HEK293 (cell line): ENCODE measurements around the gene KIAA1191.

Experiments
- CTCF ChIA-PET: fragments of 350-600 bp; formaldehyde crosslinking; extraction: SDS; loops from one replicate; lab custom pipeline; 2021; ENCODE audit warnings: antibody characterized with exemption; lab: Yijun Ruan, JAX
- POLR2A ChIA-PET: fragments of 300-600 bp; formaldehyde crosslinking; extraction: SDS; loops from one replicate; lab custom pipeline; 2020; ENCODE audit warnings: antibody characterized with exemption, inconsistent platforms; lab: Yijun Ruan, JAX
- H3K27ac ChIP-seq: fragments of 200-500 bp; sonication (Bioruptor generic); 2 replicates; pipeline ENCODE4 v1.5.1; 2014; ENCODE audit warnings: low read depth, low read length, control low read depth, inconsistent platforms; ENCODE audit errors: extremely low read depth
- H3K36me3 ChIP-seq, 2 experiments: fragments of 200-500 bp in 1 of 2; sonication (Bioruptor generic) in 1 of 2; 1 replicate in 1 of 2; 2 replicates in 1 of 2; pipeline ENCODE4 v1.5.1; 2014 to 2017; ENCODE audit warnings: inconsistent platforms in 2 of 2, low read length in 2 of 2; ENCODE audit not compliant: control insufficient read depth in 2 of 2, insufficient read depth in 1 of 2
- H3K4me1 ChIP-seq: fragments of 200-500 bp; sonication (Bioruptor generic); 2 replicates; pipeline ENCODE4 v1.5.1; 2014; ENCODE audit warnings: mild to moderate bottlenecking, low read length, inconsistent platforms; ENCODE audit not compliant: control insufficient read depth, insufficient read depth
- H3K4me3 ChIP-seq: 2 replicates; pipeline ENCODE4 v1.5.1; 2011; ENCODE audit warnings: low read depth, mild to moderate bottlenecking, control low read depth, low read length, moderate library complexity
- H3K9me3 ChIP-seq: fragments of 200-500 bp; sonication (Bioruptor generic); 2 replicates; pipeline ENCODE4 v1.5.1; 2014; ENCODE audit warnings: low read depth, low read length, inconsistent platforms; ENCODE audit not compliant: control insufficient read depth, insufficient read depth
- HOXD13 ChIP-seq: sonication (generic); formaldehyde crosslinking; IDR thresholded peaks from 2 replicates; pipeline ENCODE4 v1.8.0; 2022; ENCODE audit warnings: missing genetic modification reagents, borderline replicate concordance
- MYNN ChIP-seq: fragments of 450-650 bp; formaldehyde crosslinking; IDR thresholded peaks from 2 replicates; pipeline ENCODE4 v1.5.1; 2016; ENCODE audit warnings: missing biosample characterization, missing genetic modification characterization, borderline replicate concordance
- MZF1 ChIP-seq: fragments of 450-650 bp; formaldehyde crosslinking; IDR thresholded peaks from 2 replicates; pipeline ENCODE4 v1.5.1; 2017; ENCODE audit warnings: missing biosample characterization, missing genetic modification characterization, borderline replicate concordance
- SP7 ChIP-seq: fragments of 450-650 bp; formaldehyde crosslinking; IDR thresholded peaks from 2 replicates; pipeline ENCODE4 v1.5.1; 2016; ENCODE audit warnings: missing biosample characterization, missing genetic modification characterization
- ZBTB7A ChIP-seq: fragments of 450-650 bp; formaldehyde crosslinking; IDR thresholded peaks from 2 replicates; pipeline ENCODE4 v1.5.1; 2016; ENCODE audit warnings: low read depth, missing biosample characterization, missing genetic modification characterization
- ZIC2 ChIP-seq: fragments of 450-650 bp; formaldehyde crosslinking; IDR thresholded peaks from 2 replicates; pipeline ENCODE4 v1.5.1; 2016; ENCODE audit warnings: missing biosample characterization, missing genetic modification characterization
- ZNF140 ChIP-seq: fragments of 450-650 bp; formaldehyde crosslinking; IDR thresholded peaks from 2 replicates; pipeline ENCODE4 v1.5.1; 2016; ENCODE audit warnings: missing biosample characterization, missing genetic modification characterization
- ZNF157 ChIP-seq: fragments of 450-650 bp; formaldehyde crosslinking; IDR thresholded peaks from 2 replicates; pipeline ENCODE4 v1.5.1; 2016; ENCODE audit warnings: missing biosample characterization, missing genetic modification characterization
- ZNF175 ChIP-seq: fragments of 450-650 bp; formaldehyde crosslinking; IDR thresholded peaks from 2 replicates; pipeline ENCODE4 v1.5.1; 2016; ENCODE audit warnings: missing biosample characterization, missing genetic modification characterization
- ZNF214 ChIP-seq: fragments of 450-650 bp; formaldehyde crosslinking; IDR thresholded peaks from 2 replicates; pipeline ENCODE4 v1.5.1; 2017; ENCODE audit warnings: missing biosample characterization, mild to moderate bottlenecking, missing genetic modification characterization, borderline replicate concordance
- ZNF248 ChIP-seq: fragments of 450-650 bp; formaldehyde crosslinking; IDR thresholded peaks from 2 replicates; pipeline ENCODE4 v1.5.1; 2017; ENCODE audit warnings: missing biosample characterization, missing genetic modification characterization
- ZNF302 ChIP-seq: fragments of 450-650 bp; formaldehyde crosslinking; IDR thresholded peaks from 2 replicates; pipeline ENCODE4 v1.5.1; 2016; ENCODE audit warnings: missing biosample characterization, missing genetic modification characterization, low read depth
- ZNF335 ChIP-seq: fragments of 450-650 bp; formaldehyde crosslinking; conservative IDR thresholded peaks from 2 replicates; pipeline ENCODE4 v1.5.1; 2016; ENCODE audit warnings: missing biosample characterization, missing genetic modification characterization
- ZNF37A ChIP-seq: fragments of 450-650 bp; IDR thresholded peaks from 2 replicates; pipeline ENCODE4 v1.5.1; 2018; ENCODE audit warnings: missing biosample characterization, missing genetic modification characterization
- ZNF596 ChIP-seq: fragments of 450-650 bp; IDR thresholded peaks from 2 replicates; pipeline ENCODE4 v1.5.0; 2018; ENCODE audit warnings: missing biosample characterization, mild to moderate bottlenecking, missing genetic modification characterization, moderate library complexity
- ZNF610 ChIP-seq: fragments of 450-650 bp; formaldehyde crosslinking; IDR thresholded peaks from 2 replicates; pipeline ENCODE4 v1.5.1; 2016; ENCODE audit warnings: missing biosample characterization, missing genetic modification characterization, borderline replicate concordance
- ZNF629 ChIP-seq: fragments of 450-650 bp; formaldehyde crosslinking; IDR thresholded peaks from 2 replicates; pipeline ENCODE4 v1.5.1; 2017; ENCODE audit warnings: missing biosample characterization, missing genetic modification characterization
- ZNF670 ChIP-seq: fragments of 450-650 bp; formaldehyde crosslinking; IDR thresholded peaks from 2 replicates; pipeline ENCODE4 v1.5.1; 2016; ENCODE audit warnings: missing biosample characterization, missing genetic modification characterization, low read depth
- ZNF704 ChIP-seq: fragments of 450-650 bp; formaldehyde crosslinking; IDR thresholded peaks from 2 replicates; pipeline ENCODE4 v1.5.1; 2016; ENCODE audit warnings: missing biosample characterization, missing genetic modification characterization
- ZNF768 ChIP-seq: fragments of 450-650 bp; formaldehyde crosslinking; IDR thresholded peaks from 2 replicates; pipeline ENCODE4 v1.5.1; 2018; ENCODE audit warnings: missing biosample characterization, mild to moderate bottlenecking, missing genetic modification characterization
- ZNF777 ChIP-seq: fragments of 450-650 bp; formaldehyde crosslinking; IDR thresholded peaks from 2 replicates; pipeline ENCODE4 v1.5.1; 2017; ENCODE audit warnings: missing biosample characterization, missing genetic modification characterization, borderline replicate concordance
- ZNF785 ChIP-seq: fragments of 450-650 bp; formaldehyde crosslinking; IDR thresholded peaks from 2 replicates; pipeline ENCODE4 v1.5.1; 2016; ENCODE audit warnings: missing biosample characterization, missing genetic modification characterization
- TF ChIP-seq, protein P1 (sequence below): fragments of 450-650 bp; formaldehyde crosslinking; conservative IDR thresholded peaks from 2 replicates; pipeline ENCODE4 v1.5.1; 2016; ENCODE audit warnings: low read depth, missing biosample characterization, missing genetic modification characterization
- TF ChIP-seq, protein P2 (sequence below): fragments of 450-650 bp; formaldehyde crosslinking; IDR thresholded peaks from 2 replicates; pipeline ENCODE4 v1.5.1; 2016; ENCODE audit warnings: missing biosample characterization, missing genetic modification characterization, low read depth
- TF ChIP-seq, protein P3 (sequence below): fragments of 450-650 bp; formaldehyde crosslinking; IDR thresholded peaks from 2 replicates; pipeline ENCODE4 v1.5.1; 2016; ENCODE audit warnings: missing biosample characterization, missing genetic modification characterization
- TF ChIP-seq, protein P4 (sequence below): fragments of 450-650 bp; formaldehyde crosslinking; IDR thresholded peaks from 2 replicates; pipeline ENCODE4 v1.5.1; 2016; ENCODE audit warnings: missing biosample characterization, missing genetic modification characterization, borderline replicate concordance

Gene KIAA1191

DNA sequence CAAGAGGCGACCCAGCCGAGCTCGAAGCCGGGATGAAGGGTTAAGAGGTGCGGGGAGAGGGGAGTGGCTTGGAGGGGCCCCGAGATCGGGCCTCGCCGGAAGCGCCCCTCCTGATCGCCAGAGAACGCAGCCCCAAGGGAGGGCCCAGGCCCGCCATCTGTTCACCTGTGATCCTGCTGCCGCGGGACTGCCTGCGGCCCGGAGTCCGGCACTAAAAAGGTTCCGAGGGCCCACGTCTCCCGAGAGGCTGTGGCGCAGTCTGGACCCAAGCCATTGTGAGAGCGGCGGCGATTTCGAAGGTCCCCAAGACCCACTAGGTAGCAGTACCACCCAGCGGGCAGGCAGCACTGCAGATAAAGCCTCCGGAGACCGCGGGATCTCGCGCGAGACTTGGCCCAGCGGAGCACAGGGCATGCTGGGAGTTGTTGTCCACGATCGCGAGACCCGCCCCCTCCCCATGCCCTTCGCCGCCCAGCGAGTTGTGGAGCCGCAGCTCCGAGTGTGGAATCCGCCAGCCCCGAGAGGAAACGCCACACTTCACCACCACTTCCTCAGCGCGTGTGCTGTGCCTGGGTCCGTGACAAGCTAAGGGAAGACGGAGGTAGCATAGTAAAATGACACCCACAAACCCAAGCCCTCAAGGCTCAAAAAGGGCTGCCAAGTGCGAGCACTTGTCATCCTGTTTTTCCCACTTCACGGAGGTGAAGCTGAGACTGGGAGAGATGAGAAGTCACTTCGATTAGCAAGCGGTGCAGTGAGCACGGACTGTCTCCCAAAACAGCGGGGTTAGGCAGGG, at the start of gene KIAA1191 (continued):
- TF ChIP-seq, protein P1, sequence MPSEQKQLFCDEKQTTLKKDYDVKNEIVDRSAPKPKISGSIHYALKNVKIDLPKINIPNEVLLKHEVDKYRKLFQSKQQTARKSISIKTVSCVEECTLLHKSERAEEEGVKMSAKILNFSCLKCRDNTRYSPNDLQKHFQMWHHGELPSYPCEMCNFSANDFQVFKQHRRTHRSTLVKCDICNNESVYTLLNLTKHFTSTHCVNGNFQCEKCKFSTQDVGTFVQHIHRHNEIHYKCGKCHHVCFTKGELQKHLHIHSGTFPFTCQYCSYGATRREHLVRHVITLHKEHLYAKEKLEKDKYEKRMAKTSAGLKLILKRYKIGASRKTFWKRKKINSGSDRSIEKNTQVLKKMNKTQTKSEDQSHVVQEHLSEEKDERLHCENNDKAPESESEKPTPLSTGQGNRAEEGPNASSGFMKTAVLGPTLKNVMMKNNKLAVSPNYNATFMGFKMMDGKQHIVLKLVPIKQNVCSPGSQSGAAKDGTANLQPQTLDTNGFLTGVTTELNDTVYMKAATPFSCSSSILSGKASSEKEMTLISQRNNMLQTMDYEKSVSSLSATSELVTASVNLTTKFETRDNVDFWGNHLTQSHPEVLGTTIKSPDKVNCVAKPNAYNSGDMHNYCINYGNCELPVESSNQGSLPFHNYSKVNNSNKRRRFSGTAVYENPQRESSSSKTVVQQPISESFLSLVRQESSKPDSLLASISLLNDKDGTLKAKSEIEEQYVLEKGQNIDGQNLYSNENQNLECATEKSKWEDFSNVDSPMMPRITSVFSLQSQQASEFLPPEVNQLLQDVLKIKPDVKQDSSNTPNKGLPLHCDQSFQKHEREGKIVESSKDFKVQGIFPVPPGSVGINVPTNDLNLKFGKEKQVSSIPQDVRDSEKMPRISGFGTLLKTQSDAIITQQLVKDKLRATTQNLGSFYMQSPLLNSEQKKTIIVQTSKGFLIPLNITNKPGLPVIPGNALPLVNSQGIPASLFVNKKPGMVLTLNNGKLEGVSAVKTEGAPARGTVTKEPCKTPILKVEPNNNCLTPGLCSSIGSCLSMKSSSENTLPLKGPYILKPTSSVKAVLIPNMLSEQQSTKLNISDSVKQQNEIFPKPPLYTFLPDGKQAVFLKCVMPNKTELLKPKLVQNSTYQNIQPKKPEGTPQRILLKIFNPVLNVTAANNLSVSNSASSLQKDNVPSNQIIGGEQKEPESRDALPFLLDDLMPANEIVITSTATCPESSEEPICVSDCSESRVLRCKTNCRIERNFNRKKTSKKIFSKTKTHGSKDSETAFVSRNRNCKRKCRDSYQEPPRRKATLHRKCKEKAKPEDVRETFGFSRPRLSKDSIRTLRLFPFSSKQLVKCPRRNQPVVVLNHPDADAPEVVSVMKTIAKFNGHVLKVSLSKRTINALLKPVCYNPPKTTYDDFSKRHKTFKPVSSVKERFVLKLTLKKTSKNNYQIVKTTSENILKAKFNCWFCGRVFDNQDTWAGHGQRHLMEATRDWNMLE (tag by site-specific recombination), result 0 out of 2 replicates have a peak, but pooled peaks have one; percentile 22
- TF ChIP-seq HOXD13 (0 out of 2 replicates have a peak, but pooled peaks have one; percentile 0), SP7 (tag by site-specific recombination) (peak; percentile 83), ZNF704 (tag by site-specific recombination) (no peak), ZNF335 (tag by site-specific recombination) (peak; percentile 100), ZNF629 (peak; percentile 44; the same call in 1 of the 2 replicates), ZIC2 (peak; percentile 76), ZNF610 (0 out of 2 replicates have a peak, but pooled peaks have one; percentile 74), MYNN (tag by site-specific recombination) (no peak), ZNF175 (tag by site-specific recombination) (no peak)

DNA sequence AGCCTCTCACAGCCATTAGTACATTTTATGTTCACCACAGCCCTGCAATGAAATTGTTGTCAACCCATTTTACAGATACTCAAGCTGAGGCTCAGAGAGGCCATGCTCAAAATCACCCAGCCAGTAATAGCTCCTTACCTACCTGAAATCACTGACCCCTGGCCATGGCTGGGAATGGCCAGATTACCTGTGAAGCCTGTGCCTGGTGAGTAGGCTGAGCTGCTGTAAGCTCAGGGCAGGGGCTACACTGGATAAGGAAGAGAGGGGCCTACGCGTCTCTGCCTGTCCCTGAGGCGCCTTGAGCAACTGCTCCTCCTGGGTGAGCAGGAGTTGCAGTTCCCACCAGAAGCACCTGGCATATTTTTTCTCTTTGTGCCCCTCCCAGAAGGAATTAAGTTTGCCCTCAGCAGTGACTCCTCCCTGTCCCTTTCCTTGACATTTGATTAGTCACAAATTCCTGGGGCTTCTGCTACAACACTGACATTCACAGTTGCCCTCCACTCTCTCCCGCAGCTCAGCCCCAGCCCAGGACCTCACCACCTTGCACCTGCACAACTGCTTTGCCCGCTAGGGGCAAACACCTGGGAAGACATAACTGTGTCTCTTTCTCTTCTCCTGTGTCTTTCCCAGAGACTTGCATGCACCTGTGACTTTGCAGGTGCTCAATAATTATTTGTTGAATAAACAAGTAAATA, 49.1 kb upstream of the KIAA1191 start:
- ChIA-PET POLR2A (no interaction called here), CTCF (interaction anchor here (0.7 to 1.0 kb wide), 2 partner anchors 37 to 41 kb away, joined by 3 read pairs; no protein-coding TSS in a partner anchor)
- H3K4me3 ChIP-seq, result no peak overlapping the region
- TF ChIP-seq MZF1, result no peak
- no peak for TF ChIP-seq ZNF157 (tag by site-specific recombination)
- TF ChIP-seq ZBTB7A (tag by site-specific recombination), result no peak
- no peak for TF ChIP-seq ZNF214
- no peak for TF ChIP-seq ZNF248 (tag by site-specific recombination)
- no peak for TF ChIP-seq ZNF768 (tag by site-specific recombination)
- no peak for TF ChIP-seq ZNF302 (tag by site-specific recombination)
- TF ChIP-seq ZNF785 (tag by site-specific recombination), result no peak
- TF ChIP-seq, protein P2, sequence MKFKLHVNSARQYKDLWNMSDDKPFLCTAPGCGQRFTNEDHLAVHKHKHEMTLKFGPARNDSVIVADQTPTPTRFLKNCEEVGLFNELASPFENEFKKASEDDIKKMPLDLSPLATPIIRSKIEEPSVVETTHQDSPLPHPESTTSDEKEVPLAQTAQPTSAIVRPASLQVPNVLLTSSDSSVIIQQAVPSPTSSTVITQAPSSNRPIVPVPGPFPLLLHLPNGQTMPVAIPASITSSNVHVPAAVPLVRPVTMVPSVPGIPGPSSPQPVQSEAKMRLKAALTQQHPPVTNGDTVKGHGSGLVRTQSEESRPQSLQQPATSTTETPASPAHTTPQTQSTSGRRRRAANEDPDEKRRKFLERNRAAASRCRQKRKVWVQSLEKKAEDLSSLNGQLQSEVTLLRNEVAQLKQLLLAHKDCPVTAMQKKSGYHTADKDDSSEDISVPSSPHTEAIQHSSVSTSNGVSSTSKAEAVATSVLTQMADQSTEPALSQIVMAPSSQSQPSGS (tag by site-specific recombination), result no peak
- TF ChIP-seq, protein P3, sequence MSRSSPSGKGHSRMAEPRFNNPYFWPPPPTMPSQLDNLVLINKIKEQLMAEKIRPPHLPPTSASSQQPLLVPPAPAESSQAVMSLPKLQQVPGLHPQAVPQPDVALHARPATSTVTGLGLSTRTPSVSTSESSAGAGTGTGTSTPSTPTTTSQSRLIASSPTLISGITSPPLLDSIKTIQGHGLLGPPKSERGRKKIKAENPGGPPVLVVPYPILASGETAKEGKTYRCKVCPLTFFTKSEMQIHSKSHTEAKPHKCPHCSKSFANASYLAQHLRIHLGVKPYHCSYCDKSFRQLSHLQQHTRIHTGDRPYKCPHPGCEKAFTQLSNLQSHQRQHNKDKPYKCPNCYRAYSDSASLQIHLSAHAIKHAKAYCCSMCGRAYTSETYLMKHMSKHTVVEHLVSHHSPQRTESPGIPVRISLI (tag by site-specific recombination), result no peak
- no peak for TF ChIP-seq ZNF140 (tag by site-specific recombination)
- TF ChIP-seq, protein P4, sequence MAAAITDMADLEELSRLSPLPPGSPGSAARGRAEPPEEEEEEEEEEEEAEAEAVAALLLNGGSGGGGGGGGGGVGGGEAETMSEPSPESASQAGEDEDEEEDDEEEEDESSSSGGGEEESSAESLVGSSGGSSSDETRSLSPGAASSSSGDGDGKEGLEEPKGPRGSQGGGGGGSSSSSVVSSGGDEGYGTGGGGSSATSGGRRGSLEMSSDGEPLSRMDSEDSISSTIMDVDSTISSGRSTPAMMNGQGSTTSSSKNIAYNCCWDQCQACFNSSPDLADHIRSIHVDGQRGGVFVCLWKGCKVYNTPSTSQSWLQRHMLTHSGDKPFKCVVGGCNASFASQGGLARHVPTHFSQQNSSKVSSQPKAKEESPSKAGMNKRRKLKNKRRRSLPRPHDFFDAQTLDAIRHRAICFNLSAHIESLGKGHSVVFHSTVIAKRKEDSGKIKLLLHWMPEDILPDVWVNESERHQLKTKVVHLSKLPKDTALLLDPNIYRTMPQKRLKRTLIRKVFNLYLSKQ (tag by site-specific recombination), result no peak
- TF ChIP-seq ZNF596, result no peak
- TF ChIP-seq ZNF670, result no peak
- no peak for TF ChIP-seq ZNF777 (tag by site-specific recombination)
- no peak for TF ChIP-seq ZNF37A (tag by site-specific recombination)

More for the DNA sequence above, 49.1 kb upstream of the KIAA1191 start:
- Histone ChIP-seq H3K4me1 (no peaks in the 10 kb centered on the region), H3K27ac (no peak overlapping the region), H3K36me3 (peaks cover 8 to 42% of the 10 kb centered on the region in 2 experiments; a peak in 2 of 3 replicates), H3K9me3 (no peaks in the 10 kb centered on the region)
